Measurements from ENCODE around the gene IRS2.

- no peak for TF ChIP-seq EZH2 (IDR thresholded peaks at IDR 0.05)
- peak; percentile 46; the same call in 1 of the 2 replicates for TF ChIP-seq POLR2AphosphoS5 (IDR thresholded peaks at IDR 0.05; ENCODE audit: borderline replicate concordance, low read depth, low read length)
Measured at GRCh38 chr13:109779074-109779473, 7.3 kb downstream of the IRS2 start.
